Activated T-cell treated with anti-CD3 and anti-CD28 coated beads for 4 hours (primary cell): ENCODE measurements around the gene TCF3.
"Not testable (repeated sequence)": the region's sequence is repeated elsewhere in the genome, so short reads cannot be mapped to it uniquely, and the experiment has no call there.

Source experiments
- DNase-seq: peaks from one replicate; pipeline ENCODE4 v3.0.0-alpha.2; 2020

Gene TCF3

GRCh38 chr19:1672769-1673644 is 20.6 kb upstream of the TCF3 start:
- DNase-seq = no peak

GRCh38 chr19:1672038-1672768 is 19.8 kb upstream of the TCF3 start:
- DNase-seq = peak; percentile 50

GRCh38 chr19:1671716-1672037 is 19.3 kb upstream of the TCF3 start:
- DNase-seq = no peak

GRCh38 chr19:1670747-1671146 is 18.3 kb upstream of the TCF3 start:
- not testable (repeated sequence) for DNase-seq

- no peak for DNase-seq
These were observed 16.3 kb upstream of the TCF3 start for GRCh38 chr19:1668486-1669270.

- no peak for DNase-seq
These were observed 15.7 kb upstream of the TCF3 start for GRCh38 chr19:1668048-1668485.

- no peak for DNase-seq
These were observed 13.2 kb upstream of the TCF3 start for GRCh38 chr19:1665565-1666047.

GRCh38 chr19:1663852-1664251 is 11.4 kb upstream of the TCF3 start:
- no peak for DNase-seq

- not testable (repeated sequence) for DNase-seq
These were observed 10.8 kb upstream of the TCF3 start for GRCh38 chr19:1663227-1663626.

- DNase-seq = no peak
These were observed 9.6 kb upstream of the TCF3 start for GRCh38 chr19:1661995-1662394.

GRCh38 chr19:1659084-1659427 is 6.6 kb upstream of the TCF3 start:
- DNase-seq = no peak

- DNase-seq = no peak
These were observed 6.0 kb upstream of the TCF3 start for GRCh38 chr19:1658150-1659083.

GRCh38 chr19:1657746-1658145 is 5.3 kb upstream of the TCF3 start:
- DNase-seq = no peak

- DNase-seq = no peak
These were observed 4.6 kb upstream of the TCF3 start for GRCh38 chr19:1656988-1657536.

GRCh38 chr19:1655987-1656608 is 3.7 kb upstream of the TCF3 start:
- no peak for DNase-seq

GRCh38 chr19:1655131-1655981 is 2.9 kb upstream of the TCF3 start:
- no peak for DNase-seq

- no peak for DNase-seq
These were observed 1.9 kb upstream of the TCF3 start for GRCh38 chr19:1654178-1654792.

GRCh38 chr19:1653300-1653628 is 849 bp upstream of the TCF3 start:
- DNase-seq = no peak

GRCh38 chr19:1651568-1652291 is 685 bp downstream of the TCF3 start:
- peak; percentile 41 for DNase-seq
